HG03354 (cell line): Measurements from ENCODE around the gene TMEM94.

ENCODE experiments used
- ATAC-seq: cut with Tn5 transposase; IDR thresholded peaks from one replicate; pipeline ENCODE4 v1.9.1; 2021; ENCODE audit warnings: mild to moderate bottlenecking; ENCODE audit not compliant: unreplicated experiment, poor library complexity, severe bottlenecking

Gene TMEM94

GRCh38 chr17:75506134-75506533, 49.7 kb downstream of the TMEM94 start:
- ATAC-seq: no peak

DNA sequence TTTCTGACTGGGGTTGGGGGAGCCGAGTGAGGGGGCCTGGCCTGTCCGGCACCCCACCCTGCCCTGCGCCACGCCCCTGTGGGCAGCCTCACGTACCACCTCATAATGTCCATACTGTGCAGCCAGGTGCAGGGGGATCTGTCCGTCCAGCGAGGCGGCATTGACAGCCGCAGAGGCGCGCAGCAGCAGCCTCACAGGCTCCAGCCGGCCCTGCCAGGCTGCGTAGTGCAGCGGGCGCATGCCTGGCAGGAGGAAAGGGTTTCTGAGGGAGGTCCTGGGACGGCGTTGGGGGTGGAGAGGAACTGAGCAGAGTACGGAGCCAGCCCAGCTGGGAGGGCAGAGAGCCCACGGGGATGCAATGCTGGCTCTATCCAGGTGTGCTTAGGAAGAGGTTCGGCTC, 50.5 kb downstream of the TMEM94 start:
- no peak for ATAC-seq

- ATAC-seq: no peak
Measured at GRCh38 chr17:75507733-75508719, 51.6 kb downstream of the TMEM94 start.

GRCh38 chr17:75508931-75509361, 52.5 kb downstream of the TMEM94 start:
- ATAC-seq: no peak

- no peak for ATAC-seq
Measured at GRCh38 chr17:75509528-75510258, 53.3 kb downstream of the TMEM94 start.

- ATAC-seq: no peak
Measured at GRCh38 chr17:75511270-75511609, 54.8 kb downstream of the TMEM94 start.

GRCh38 chr17:75511610-75512575, 55.5 kb downstream of the TMEM94 start:
- no peak for ATAC-seq

GRCh38 chr17:75512926-75513640, 56.6 kb downstream of the TMEM94 start:
- no peak for ATAC-seq

DNA sequence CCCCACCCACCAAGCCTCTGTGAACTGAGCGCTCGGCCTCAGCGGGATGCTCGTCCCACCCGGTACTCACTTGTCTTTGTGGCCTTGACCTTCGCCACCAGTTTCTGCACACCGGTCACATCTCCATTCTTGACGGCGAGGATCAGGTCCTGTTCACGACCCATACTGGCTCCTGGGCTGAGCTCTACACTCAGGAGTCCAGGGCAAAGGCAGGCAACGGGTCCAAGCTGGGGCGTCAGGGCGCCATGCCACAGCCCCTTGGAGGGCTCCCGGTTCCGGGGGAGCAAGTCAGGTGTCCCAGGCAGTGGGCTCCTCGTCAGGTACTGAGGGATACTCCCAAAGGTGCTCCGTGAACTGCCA, 57.2 kb downstream of the TMEM94 start:
- no peak for ATAC-seq

DNA sequence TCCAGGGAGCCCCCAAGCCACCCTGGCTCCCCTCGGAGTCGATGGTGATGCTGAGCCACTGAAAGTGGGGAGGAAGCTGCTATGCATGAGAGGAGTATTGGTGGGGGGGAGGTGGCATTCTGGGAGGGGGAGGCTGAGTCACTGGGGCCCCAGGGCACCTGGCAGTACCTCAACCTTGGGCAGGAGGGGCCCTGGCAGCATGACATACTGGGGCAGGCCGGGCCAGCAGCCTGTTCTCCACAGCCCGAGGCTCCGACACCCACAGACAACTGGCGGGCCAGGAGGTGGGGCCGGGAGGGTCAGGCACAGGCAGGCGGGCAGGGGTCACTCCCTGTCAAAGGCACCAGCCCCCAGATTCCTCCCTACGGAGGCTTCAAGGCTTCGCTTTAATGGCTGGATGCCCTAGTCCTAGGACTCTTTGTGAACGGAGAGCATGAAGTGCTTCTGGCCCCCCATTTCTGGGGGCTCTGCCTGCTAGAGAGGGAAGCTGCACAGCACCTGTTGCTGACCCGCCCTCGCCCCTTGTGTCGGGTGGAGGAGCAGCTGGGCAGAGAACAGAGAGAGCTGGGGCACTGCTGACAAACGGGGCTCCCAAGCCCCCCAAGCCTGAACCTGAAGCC, 58.0 kb downstream of the TMEM94 start:
- no peak for ATAC-seq

DNA sequence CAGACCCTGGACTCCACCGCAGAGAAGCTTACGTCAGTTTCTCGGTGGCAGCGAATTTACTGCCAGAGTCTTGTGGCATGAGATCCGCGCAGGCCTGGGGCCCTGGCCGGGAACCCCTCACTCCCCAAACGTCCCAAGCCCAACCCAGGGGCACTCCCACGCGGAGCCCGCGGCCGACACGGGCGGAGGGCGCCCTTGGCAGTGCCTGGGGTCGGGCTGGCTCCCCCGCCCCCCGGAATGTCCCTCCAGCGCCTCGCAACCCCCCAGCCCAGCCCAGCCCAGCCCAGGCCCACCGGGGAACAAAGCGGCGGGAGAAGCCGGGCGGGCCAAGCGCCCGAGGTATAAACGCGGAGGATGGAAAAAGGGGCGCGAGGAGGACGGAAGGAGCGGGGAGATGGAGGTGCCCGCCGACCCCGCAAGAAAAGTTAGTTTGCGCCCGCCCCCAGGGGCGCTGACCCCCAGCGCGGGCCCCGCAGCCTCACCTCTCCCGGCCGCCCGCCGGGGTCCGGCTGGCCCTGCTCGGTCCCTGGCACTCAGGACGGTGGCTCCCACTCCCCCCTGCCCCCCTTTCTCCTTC, 58.6 kb downstream of the TMEM94 start:
- no peak for ATAC-seq

DNA sequence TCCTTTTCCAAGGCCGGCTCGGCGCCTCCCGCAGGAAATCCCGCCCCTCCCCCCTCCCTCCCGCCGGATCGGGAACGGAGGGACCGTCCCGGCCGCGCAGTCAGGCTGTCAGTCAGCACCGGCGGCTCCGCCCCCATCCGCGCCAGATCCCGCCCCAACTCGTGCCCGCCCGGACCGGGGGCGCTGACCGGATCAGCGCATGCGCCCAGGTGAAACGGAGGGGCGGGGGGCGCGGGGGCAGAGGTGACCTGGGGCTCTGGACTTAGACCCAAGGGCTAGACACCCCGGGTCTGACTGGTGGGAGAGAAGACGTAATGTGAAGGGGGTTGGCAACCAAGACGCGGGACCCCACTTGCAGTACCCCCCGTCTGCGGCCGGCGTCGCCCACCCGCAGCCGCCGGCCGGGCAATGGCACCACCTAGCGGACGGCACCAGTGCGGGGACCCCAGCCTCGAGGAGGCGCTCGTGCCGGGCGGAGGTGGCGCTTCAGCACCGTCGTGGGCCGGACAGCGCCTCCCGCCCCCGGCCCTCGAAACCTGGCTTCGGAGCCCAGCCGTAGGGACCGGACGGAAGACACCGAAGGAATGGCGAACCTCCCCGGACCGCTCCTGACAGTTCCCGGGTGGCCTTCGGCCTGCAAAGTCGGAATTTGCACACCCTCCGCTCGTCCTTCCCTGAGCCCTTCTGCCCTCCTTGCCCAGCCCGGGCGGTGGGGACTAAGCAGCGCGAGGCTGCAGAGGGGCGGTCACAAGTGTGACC, 59.2 kb downstream of the TMEM94 start, which contains the start of gene CASKIN2:
CASKIN2 (minus strand) TSS at position 42 of the 759 bp plus-strand sequence. CDS start 1,733 bp downstream, outside the sequence.
- peak; percentile 55 for ATAC-seq

DNA sequence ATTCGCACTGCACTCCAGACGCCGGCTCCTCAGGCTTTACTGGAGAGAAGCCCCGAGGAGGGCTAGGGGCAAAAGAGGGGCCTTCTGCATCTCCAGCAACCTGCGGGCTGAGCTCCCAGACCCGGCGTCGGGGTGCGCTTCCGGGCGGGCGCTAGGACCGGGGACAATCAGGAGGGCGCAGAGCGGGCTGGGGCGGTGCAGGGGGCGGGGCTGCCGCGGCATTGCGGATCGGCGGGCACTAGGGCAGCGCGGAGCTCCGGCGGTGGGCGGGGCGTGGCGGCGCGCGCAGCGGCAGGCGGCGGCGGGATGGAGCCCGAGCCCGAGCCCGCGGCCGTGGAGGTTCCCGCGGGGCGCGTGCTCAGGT, 59.8 kb downstream of the TMEM94 start, which contains the start of gene TSEN54:
TSEN54 (plus strand) TSS at position 274 of the 364 bp plus-strand sequence; CDS start at position 307, 33 bp downstream.
- peak; percentile 68 for ATAC-seq

DNA sequence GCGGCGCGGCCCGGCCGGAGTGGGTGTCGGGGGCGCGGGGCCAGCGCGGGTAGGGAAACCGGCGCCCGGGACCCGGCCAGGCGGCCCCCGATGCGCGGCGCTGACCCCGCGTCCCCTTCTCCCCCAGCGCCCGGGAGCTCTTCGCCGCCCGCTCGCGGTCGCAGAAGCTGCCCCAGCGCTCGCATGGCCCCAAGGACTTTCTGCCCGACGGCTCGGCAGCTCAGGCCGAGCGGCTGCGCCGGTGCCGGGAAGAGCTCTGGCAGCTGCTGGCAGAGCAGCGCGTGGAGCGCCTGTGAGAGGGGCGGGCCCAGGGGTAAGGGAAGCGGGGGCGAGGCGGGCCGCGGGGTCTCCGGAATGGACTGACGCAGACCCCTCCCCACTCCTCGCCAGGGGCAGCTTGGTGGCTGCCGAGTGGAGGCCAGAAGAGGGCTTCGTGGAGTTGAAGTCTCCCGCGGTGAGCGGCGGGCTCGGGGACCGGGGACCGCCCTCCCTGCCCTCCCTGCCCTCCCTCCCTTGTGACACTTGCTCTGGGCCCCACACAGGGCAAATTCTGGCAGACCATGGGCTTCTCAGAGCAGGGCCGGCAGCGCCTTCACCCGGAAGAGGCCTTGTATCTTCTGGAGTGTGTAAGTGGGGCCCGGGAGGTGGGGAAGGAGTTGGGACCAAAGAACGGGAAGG, 60.3 kb downstream of the TMEM94 start:
- ATAC-seq: peak; percentile 23

DNA sequence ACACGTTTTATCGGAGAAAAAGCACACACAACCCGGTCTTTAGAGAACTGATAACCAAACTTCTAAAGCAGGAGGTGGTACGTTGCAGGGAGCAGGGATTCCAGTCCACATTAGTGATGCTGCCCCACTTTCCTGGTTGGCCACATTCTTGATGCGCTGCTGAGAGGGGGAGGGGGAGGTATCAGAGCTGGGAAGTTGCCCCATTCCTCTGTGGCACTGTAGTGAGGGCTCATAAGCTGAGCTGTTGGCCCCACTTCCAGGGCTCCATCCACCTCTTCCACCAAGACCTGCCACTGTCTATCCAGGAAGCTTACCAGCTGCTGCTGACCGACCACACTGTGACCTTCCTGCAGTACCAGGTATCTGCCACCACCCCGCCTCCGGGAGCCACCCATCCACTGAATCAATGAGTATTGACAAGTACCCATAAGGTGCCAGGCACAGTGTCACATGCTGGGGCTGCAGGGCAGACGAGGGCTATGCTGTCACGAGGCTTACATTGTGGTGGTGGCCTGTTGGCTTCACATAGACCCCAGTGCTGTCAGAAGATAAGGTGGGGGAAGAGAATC, 60.9 kb downstream of the TMEM94 start:
- ATAC-seq: no peak

GRCh38 chr17:75518201-75518600, 61.8 kb downstream of the TMEM94 start:
- ATAC-seq: no peak
